IgD-negative memory B cell (primary cell): ENCODE data around the gene RHEX. TPM values are rescaled to one million over a fixed set of nuclear protein-coding genes. Genes with fewer than 3 reads are reported as not detected.
A peak's percentile ranks its signal among the peaks of the same experiment; 100 is the strongest.

Experiments used
- H3K27ac Mint-ChIP-seq, 3 donors: one replicate each; pipeline ENCODE4 v1.8.0; 2020 to 2022; ENCODE audit warnings: mild to moderate bottlenecking in 3 of 3, mixed read lengths in 3 of 3, moderate library complexity in 1 of 3
- H3K27me3 Mint-ChIP-seq: one replicate; pipeline ENCODE4 v1.8.0; 2021; ENCODE audit warnings: mixed read lengths
- H3K36me3 Mint-ChIP-seq: one replicate; pipeline ENCODE4 v1.8.0; 2020; ENCODE audit warnings: mild to moderate bottlenecking, mixed read lengths
- H3K4me1 Mint-ChIP-seq, 3 donors: one replicate each; pipeline ENCODE4 v1.8.0; 2020 to 2022; ENCODE audit warnings: mixed read lengths in 3 of 3, mild to moderate bottlenecking in 1 of 3
- H3K4me3 Mint-ChIP-seq, 4 donors: one replicate each; pipeline ENCODE4 v1.8.0; 2020 to 2022; ENCODE audit warnings: mild to moderate bottlenecking in 4 of 4, mixed read lengths in 4 of 4, moderate library complexity in 3 of 4
- H3K9me3 Mint-ChIP-seq, 3 donors: one replicate each; pipeline ENCODE4 v1.8.0; 2020 to 2021; ENCODE audit warnings: mixed read lengths in 3 of 3, mild to moderate bottlenecking in 1 of 3
- polyA plus RNA-seq: library from polyadenylated mRNA; unstranded; fragments of 300-500 nt; fragmentation: Illumina TruSeq; gene quantifications from one replicate; pipeline ENCODE4 v1.2.3, GENCODE V29; 2021

The RHEX gene
- polyA plus RNA-seq, 1 donor from 2014 or later: 2.0 TPM

- Mint-ChIP-seq H3K9me3 (no peaks in the 10 kb centered on the region), H3K4me1 (peaks cover 8 to 16% (median 11%) of the 10 kb centered on the region in 3 donors), H3K27ac (no peak overlapping the region), H3K36me3 (peaks cover 1% of the 10 kb centered on the region), H3K4me3 (no peak overlapping the region), H3K27me3 (no peaks in the 10 kb centered on the region)
Measured at GRCh38 chr1:206081856-206082255, 28.9 kb downstream of the RHEX start.

GRCh38 chr1:206082831-206083695 is 30.1 kb downstream of the RHEX start:
- no peaks in the 10 kb centered on the region for H3K27me3 Mint-ChIP-seq
- no peak overlapping the region for H3K4me3 Mint-ChIP-seq
- no peaks in the 10 kb centered on the region for H3K9me3 Mint-ChIP-seq
- peaks cover 8 to 16% (median 10%) of the 10 kb centered on the region in 3 donors for H3K4me1 Mint-ChIP-seq
- no peak overlapping the region for H3K27ac Mint-ChIP-seq
- H3K36me3 Mint-ChIP-seq: no peaks in the 10 kb centered on the region

- H3K4me1 Mint-ChIP-seq: peaks cover 8 to 16% (median 10%) of the 10 kb centered on the region in 3 donors
- H3K9me3 Mint-ChIP-seq: no peaks in the 10 kb centered on the region
- no peaks in the 10 kb centered on the region for H3K27me3 Mint-ChIP-seq
- no peaks in the 10 kb centered on the region for H3K36me3 Mint-ChIP-seq
- H3K4me3 Mint-ChIP-seq: no peak overlapping the region
- no peak overlapping the region for H3K27ac Mint-ChIP-seq
Measured at GRCh38 chr1:206083750-206084149, 30.8 kb downstream of the RHEX start.

- Mint-ChIP-seq H3K27ac (no peak overlapping the region), H3K36me3 (no peaks in the 10 kb centered on the region), H3K4me3 (no peak overlapping the region), H3K4me1 (peaks cover 5 to 13% (median 9%) of the 10 kb centered on the region in 3 donors), H3K27me3 (no peaks in the 10 kb centered on the region), H3K9me3 (no peaks in the 10 kb centered on the region)
Measured at GRCh38 chr1:206087091-206087490, 34.1 kb downstream of the RHEX start.

GRCh38 chr1:206089341-206089740 is 36.4 kb downstream of the RHEX start:
- Mint-ChIP-seq H3K9me3 (no peaks in the 10 kb centered on the region), H3K36me3 (no peaks in the 10 kb centered on the region), H3K4me3 (no peak overlapping the region), H3K27ac (no peak overlapping the region), H3K4me1 (peaks cover 0 to 5% (median 2%) of the 10 kb centered on the region in 3 donors), H3K27me3 (no peaks in the 10 kb centered on the region)

- Mint-ChIP-seq H3K27ac (no peak overlapping the region), H3K4me1 (peaks cover 0 to 5% (median 2%) of the 10 kb centered on the region in 3 donors), H3K9me3 (no peaks in the 10 kb centered on the region), H3K27me3 (no peaks in the 10 kb centered on the region), H3K36me3 (peaks cover 2% of the 10 kb centered on the region), H3K4me3 (no peak overlapping the region)
Measured at GRCh38 chr1:206094024-206094423, 41.1 kb downstream of the RHEX start.

GRCh38 chr1:206097381-206097780 is 44.4 kb downstream of the RHEX start:
- Mint-ChIP-seq H3K4me3 (no peak overlapping the region), H3K9me3 (no peaks in the 10 kb centered on the region), H3K4me1 (peaks cover 6 to 9% (median 6%) of the 10 kb centered on the region in 3 donors), H3K36me3 (peaks cover 3% of the 10 kb centered on the region), H3K27me3 (no peaks in the 10 kb centered on the region), H3K27ac (peak overlapping the region in 1 of 3 donors; percentile 53)

- no peak overlapping the region for H3K4me3 Mint-ChIP-seq
- H3K27me3 Mint-ChIP-seq: no peaks in the 10 kb centered on the region
- no peak overlapping the region for H3K27ac Mint-ChIP-seq
- H3K9me3 Mint-ChIP-seq: no peaks in the 10 kb centered on the region
- peaks cover 9 to 11% (median 11%) of the 10 kb centered on the region in 3 donors for H3K4me1 Mint-ChIP-seq
- peaks cover 3% of the 10 kb centered on the region for H3K36me3 Mint-ChIP-seq
Measured at GRCh38 chr1:206098242-206098919, 45.4 kb downstream of the RHEX start.

GRCh38 chr1:206100226-206100815 is 47.3 kb downstream of the RHEX start:
- Mint-ChIP-seq H3K4me1 (peaks cover 12 to 16% (median 13%) of the 10 kb centered on the region in 3 donors), H3K36me3 (peaks cover 1% of the 10 kb centered on the region), H3K27me3 (no peaks in the 10 kb centered on the region), H3K27ac (no peak overlapping the region), H3K9me3 (no peaks in the 10 kb centered on the region), H3K4me3 (no peak overlapping the region)

- no peaks in the 10 kb centered on the region for H3K27me3 Mint-ChIP-seq
- peak overlapping the region in 1 of 3 donors; percentile 55 for H3K27ac Mint-ChIP-seq
- H3K36me3 Mint-ChIP-seq: peaks cover 1% of the 10 kb centered on the region
- peaks cover 17 to 19% (median 17%) of the 10 kb centered on the region in 3 donors for H3K4me1 Mint-ChIP-seq
- H3K4me3 Mint-ChIP-seq: no peak overlapping the region
- H3K9me3 Mint-ChIP-seq: no peaks in the 10 kb centered on the region
Measured at GRCh38 chr1:206101351-206102045, 48.5 kb downstream of the RHEX start.

- Mint-ChIP-seq H3K4me1 (peaks cover 17 to 21% (median 19%) of the 10 kb centered on the region in 3 donors), H3K27ac (peak overlapping the region in 2 of 3 donors; percentile 33 to 38), H3K36me3 (peaks cover 1% of the 10 kb centered on the region), H3K9me3 (no peaks in the 10 kb centered on the region), H3K27me3 (no peaks in the 10 kb centered on the region), H3K4me3 (peak overlapping the region in 1 of 4 donors; percentile 33)
Measured at GRCh38 chr1:206102292-206102936, 49.4 kb downstream of the RHEX start.

- no peaks in the 10 kb centered on the region for H3K27me3 Mint-ChIP-seq
- H3K27ac Mint-ChIP-seq: peak overlapping the region in 1 of 3 donors; percentile 12
- H3K4me3 Mint-ChIP-seq: no peak overlapping the region
- H3K36me3 Mint-ChIP-seq: peaks cover 1% of the 10 kb centered on the region
- no peaks in the 10 kb centered on the region for H3K9me3 Mint-ChIP-seq
- H3K4me1 Mint-ChIP-seq: peaks cover 17 to 21% (median 19%) of the 10 kb centered on the region in 3 donors
Measured at GRCh38 chr1:206103979-206104378, 51.0 kb downstream of the RHEX start.

- peaks cover 1% of the 10 kb centered on the region for H3K36me3 Mint-ChIP-seq
- H3K4me1 Mint-ChIP-seq: peaks cover 17 to 21% (median 19%) of the 10 kb centered on the region in 3 donors
- H3K27ac Mint-ChIP-seq: no peak overlapping the region
- no peaks in the 10 kb centered on the region for H3K27me3 Mint-ChIP-seq
- H3K9me3 Mint-ChIP-seq: no peaks in the 10 kb centered on the region
- no peak overlapping the region for H3K4me3 Mint-ChIP-seq
Measured at GRCh38 chr1:206105464-206105995, 52.6 kb downstream of the RHEX start.
